ENCODE results near the gene SDC3.

Gene SDC3

DNA sequence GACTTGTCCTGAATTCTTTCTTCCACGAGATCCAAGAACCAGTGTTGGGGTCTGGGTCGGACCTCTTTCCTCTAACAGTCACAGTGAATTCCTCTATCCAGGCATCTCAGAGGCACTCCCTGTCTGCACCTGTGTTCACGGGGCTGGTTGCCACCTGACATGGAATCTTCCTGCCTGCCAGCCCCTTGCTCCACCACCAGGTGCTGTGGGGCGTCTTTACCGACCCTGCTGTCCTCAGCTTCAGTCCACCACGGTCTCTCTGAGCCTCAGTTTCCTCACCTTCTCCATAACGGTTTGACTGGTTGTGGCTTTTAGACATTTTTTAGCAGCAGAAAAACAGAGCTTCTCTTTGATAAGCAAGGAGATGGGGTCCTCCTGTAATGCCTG lies 62.7 kb downstream of the SDC3 start:
- DNase-seq: no peak

DNA sequence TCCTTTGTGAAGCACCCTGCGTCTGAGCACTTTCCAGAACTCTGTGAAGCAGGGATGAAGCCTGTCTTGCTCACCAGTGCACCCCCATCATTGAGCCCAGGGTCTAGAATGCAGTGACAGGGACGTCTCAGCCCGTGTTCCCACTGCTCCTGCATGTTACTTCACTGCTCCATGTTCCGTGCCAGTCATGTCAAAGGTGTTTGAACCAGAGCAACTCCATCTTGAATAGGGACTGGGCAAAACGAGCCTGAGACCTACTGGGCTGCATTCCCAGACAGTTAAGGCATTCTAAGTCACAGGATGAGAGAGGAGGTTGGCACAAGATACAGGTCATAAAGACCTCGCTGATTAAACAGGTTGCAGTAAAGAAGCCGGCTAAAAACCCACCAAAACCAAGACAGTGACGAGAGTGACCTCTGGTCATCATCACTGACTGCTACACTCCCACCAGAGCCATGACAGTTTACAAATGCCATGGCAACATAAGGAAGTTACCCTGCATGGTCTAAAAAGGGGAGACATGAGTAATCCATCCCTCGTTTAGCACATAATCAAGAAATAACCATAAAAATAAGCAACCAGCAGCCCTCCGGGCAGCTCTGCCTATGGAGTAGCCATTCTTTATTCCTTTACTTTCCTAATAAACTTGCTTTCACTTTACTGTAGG lies 63.2 kb downstream of the SDC3 start:
- DNase-seq: no peak

DNA sequence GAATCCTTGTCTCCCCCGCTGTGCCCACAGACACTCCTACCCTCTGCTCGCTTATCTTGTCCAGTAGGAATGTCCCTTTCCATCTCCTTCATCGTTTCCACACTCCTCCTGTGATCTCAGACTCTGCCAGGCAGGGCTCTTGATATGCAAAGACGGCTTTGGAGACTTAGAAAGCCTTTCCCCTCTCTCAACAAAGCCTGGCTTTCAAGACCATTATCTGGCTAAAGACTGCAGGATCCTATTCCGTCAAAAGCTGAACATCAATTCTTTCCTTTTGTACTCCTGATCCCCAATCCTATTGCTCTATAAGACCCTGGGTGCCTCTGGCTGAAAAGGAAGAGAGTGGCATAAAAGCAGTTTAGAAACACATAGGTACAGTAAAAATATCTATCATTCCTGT lies 63.9 kb downstream of the SDC3 start:
- no peak for DNase-seq

DNA sequence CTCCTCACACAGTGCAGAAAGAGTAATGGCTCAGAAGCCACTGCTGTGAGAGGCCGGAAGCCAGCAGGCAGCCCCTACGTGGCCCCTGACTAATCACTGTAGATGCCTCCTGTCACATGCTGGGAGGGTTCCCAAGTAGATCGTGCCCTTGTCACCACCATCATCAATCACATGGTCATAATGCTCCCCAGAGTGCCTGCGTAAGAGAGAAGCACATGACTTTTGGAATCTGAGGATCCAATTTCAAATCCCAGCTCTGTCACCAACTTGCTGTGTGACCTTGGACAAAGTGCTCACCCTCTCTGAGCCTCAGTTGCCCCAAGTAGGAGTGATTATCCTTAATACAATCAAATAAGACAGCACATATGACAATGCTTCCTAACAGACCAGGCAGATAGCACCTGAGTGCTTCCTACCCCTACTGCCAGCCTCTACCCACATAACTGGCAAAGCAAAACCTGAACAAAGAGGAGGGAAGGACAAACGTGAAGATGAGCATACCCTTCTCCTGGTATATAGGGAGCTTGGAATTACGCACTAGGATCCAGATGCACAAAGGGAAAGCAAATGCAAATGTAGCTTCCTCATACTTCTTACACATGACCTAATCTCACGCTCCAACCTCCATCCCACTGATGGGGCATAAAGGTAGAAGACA lies 65.7 kb downstream of the SDC3 start:
- DNase-seq: no peak

DNA sequence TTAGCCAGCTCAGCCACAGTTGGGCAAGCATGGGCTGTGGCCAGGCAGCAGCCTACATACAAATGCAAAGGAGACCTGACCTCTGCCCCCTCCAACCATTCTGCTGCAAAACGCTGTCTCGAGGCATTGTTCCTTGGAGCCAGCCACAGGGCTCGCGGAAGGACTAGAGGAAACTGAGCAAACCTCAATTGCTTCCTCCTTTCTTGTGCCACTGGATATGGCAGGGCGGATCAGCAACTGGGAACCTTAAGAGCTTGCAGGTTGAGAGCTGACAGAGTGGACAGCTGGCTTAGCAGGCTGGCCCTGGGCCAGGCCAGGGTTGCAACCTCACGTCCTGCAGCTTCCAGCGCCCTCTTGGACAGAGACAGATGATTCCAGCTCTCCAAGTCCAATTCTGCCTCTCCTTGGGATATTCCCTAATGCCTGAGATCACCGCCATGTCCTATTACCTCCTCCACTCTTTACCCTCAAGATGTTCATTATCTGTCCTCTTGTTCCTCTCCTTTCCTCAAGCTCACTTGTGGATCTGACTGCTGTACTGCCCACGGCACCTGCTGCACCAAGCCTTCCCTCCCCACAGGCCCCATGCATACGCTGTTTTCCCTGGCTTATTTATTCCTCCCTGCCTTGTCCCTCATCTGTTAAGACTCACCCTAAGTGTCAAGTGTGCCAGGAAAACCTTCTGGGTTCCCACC lies 67.5 kb downstream of the SDC3 start:
- DNase-seq: no peak

DNA sequence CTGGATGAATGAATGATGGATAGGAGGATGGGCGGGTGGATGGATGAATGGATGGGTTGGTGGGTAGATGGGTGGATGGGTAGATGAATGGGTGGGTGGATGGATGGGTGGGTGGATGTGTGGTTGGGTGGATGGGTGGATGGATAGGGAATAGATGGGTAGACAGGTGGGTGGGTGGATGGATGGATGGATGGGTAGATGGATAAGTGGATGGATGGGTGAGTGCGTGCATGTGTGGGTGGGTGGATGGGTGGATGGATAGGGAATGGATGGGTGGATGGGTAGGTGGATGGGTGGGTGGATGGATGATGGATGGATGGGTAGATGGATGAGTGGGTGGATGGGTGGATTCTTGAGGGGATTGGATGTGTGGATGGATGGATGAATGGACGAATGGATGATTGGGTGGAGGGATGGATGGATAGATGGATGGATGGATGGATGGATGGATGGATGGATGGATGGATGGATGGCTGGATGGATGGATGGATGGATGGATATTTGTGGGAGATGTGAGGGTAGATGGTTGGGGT lies 68.7 kb downstream of the SDC3 start:
- no peak for DNase-seq

DNA sequence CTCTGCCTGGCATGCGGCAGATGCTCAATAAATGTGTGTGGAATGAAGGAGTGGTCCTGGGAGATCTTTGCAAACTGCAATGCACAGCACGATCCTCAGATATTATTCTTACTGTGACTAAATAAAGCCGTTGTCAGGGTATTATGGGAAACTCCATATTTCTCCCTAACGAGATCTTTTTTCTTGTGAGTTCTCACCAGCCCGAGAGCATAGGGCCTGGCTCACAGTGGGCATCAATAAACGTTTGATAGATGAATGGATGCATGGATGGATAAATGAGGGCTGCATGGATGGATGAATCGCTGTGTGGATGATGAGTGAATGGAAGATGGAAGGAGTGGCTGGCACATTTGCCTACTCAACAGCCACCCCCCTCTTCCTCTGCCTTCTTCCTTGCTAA lies 69.6 kb downstream of the SDC3 start:
- DNase-seq: no peak

DNA sequence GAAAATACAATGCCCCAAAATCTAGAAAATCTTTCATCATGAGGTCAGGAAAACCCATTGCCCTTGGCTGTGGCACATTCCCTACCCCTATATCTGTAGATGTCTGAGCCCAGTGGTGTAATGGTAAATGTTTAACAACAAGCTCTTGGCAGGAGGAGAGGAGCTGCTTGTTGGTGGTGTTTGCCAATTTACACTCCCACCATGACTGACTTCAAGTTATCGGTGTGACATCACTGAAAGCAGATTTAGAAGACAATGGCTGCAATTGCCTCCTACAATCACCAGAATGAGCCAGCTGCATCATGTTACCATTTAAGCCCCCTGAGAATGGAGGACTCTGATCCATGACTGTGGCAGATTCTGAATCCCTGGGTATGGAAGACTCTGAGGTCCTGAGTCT lies 70.9 kb downstream of the SDC3 start:
- DNase-seq: no peak

DNA sequence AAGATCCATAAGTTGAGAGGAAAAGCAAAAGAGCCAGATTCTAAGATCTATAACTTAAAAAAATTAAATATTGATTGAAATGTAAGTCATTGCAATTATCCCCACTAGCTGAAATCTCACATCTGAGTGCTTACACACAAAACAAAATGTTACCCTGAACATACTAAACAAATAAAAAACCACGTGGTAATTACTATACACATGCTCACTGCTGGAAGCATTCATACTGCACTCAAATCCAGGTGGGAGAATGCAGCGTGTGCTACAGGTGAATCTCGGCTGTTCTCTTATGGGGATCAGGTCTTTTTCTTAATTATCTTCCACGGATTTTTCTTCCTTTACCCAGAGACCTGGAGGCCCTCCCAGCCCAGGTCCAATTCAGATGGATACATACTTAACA lies 74.3 kb downstream of the SDC3 start:
- no peak for DNase-seq

DNA sequence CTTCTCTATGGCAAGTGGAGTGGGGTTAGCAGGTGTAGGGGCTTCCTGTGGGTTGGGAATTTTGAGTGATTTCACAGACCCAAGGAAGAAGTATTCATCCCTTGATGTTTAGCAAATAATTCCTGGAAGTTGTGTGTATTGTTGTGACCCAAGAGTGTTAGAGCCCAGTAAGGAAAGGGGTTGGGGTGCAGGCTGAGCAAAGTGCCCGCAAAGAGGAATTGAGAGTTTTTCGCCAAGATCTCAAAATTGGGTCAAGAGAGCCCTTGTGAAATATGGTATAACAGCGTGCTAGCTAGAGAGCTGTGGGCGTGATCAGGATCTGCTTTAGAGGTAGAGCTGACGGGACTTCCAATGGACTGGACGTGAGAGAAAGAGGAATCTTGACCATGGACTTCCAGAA lies 78.0 kb downstream of the SDC3 start:
- no peak for DNase-seq

DNA sequence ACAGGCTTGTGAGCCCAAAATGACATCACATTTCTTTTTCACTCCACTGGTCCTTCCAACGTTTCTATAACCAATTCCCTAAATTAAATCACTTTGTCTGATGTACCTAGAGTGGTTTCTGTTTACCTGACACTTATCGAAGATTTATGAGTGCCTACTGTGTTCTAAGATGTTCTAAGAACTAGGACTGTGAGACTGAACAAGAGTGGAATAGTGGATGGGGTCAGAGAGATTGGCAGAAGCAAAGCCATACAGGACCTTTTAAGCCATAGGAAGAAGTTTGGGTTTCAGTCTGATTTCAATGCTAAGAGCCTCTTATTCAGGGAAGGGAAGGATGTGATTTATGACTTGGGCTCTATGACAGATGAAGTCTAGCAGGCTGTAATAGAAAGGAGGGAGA lies 78.7 kb downstream of the SDC3 start:
- no peak for DNase-seq

DNA sequence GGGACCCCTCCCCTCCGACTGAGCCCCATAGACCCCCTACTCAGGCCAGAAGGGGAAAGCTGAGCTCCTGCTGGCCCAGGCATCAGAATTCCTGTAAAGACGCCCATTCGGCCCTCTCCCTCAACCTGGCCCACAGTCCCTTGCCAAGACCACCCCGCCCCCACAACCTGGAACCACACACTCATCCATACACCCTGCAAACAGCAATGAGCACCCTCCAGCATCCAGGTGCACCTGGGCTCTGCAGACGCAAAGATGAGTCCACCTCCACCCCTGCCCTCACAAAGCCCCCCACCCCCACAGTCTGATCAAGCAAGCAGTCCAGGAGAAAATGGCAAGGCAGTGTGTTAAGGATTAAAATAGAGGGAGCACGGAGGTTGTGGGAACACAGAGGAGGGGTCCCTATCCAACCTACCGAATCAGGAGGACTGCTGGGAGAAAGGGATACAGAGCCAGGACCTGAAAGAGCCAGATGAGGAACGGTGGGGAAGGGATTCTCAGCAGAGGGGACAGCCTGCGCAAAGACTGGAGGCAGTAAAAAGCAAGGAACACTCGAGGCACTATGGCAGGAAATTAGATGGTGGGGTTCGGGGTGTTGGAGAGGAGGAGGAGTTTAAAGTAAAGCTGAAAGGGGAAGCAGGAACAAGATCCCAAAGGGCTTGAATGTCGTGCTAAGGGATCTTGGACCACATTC lies 83.7 kb downstream of the SDC3 start:
- DNase-seq: no peak

DNA sequence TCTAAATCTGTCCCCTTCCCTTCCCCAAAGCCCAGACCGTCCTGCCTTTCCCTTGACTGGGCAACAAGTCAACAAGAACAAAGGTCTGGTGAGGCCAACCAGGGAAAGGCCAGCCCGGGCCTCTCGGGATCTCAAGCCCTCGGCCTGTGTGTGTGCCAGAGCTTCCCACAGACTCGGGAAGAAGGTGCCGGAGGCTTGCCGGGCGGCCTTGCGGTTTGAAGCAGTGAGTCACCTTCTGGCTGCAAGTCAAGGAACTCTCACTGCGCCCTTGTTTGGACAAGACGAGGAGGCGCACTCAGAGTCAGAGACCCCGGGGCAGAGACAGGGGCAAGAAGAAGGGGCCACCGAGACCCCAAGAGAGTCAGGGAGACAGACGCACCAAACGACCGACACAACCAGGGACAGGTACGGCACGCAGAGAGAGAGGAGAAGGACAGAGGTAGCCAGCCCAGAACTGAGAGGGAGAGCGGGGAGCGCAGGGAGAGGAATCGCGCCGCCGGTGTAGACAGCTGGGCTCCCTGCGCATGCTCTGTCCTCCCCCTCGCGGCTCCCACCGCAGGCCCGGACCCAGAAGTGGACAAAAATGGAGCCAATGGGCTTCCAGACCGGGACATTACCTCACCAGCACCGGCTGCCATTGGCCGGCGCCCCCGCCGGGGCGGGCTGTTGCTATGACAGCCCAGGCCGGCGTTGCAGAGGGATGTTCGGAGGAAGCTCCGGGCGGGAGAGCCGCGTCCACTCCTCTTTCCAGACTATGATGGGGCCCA lies 84.4 kb downstream of the SDC3 start:
- peak; percentile 79 for DNase-seq

DNA sequence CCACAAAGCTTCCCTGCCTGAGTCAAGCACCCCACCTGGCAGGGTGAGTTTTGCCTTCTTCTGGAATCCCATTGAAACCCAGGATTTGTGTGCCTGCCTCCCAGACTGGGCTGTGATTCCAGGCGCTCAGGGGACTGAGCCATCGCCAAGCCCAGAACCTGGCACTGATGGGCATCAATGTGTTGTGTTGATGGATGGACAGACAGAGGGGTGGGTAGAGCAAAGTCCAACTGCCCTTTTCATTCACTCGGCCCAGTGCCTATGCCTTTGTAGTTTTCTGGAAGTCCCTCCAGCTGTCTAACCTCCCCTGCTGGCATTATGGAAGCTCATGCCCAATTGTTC lies 85.0 kb downstream of the SDC3 start:
- no peak for DNase-seq

DNA sequence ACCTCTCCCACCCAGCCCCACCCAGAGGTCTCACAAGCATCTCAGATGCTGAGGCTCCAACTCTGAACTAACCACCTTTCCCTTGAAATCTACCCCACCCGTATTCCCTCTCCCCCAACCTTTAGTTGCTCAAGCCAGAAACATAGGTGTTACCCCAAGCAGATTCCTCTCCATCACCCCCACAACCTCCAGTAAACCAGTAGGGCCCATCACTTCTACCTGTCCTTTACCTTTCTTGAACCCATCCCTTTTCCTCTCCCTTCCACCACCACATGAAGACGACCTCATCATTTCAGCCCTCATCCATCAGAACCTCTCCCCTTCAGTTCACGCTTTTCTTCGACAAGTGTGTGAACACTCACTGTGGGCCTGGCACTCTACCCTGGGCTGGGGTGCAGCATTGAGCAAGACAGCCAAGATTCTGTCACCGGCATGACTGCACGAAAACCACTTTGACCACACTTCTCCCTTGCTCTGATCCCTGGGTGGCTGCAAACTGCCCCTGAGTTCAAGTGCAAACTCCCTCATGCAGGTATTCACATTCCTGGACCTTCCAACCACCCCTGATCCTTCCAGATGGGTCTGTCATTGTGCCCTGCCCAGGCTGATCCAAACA lies 85.5 kb downstream of the SDC3 start:
- peak in 1 of 2 donors; percentile 10 for DNase-seq

DNA sequence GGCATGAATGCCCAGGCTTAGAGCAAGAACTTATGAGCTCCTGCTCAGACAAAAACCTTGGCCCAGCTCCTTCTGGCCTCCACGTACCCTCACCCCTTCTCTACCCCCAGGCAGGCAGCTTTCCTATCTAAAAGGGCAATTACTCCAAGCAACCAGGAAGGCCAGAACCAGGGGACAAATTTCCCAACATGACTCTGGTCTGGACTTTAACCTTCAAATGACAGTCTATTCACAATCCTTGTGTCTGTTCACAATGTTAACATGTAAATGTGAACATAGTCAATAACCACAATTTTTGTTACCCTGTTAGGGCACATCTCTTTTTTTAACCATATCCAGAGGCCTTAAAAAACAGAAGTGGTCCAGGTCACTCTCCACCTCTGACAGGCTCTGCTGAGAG lies 86.6 kb downstream of the SDC3 start:
- no peak for DNase-seq

DNA sequence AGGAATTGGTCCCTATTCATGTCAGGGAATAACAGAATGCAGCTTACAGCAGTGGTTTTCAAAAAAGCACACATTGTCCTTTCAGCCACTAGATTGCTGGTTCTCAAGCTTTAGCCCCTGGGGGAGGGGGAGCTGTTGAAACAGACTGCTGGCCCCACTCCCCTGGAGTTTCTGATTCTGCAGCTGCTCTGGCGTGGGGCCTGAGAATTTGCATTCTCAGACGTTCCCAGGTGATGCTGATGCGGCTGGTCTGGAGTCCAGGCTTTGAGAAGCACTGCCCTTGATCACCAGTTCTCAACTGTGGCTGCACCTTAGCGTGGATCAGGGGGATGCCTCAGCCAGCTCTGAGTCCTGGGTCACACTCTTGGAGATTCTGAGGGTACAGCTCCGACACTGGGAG lies 88.3 kb downstream of the SDC3 start:
- no peak for DNase-seq
